Measurements from ENCODE around the gene TCP10L. TPM values are rescaled to one million over a fixed set of nuclear protein-coding genes. Genes with fewer than 3 reads are reported as not detected.

The TCP10L gene
- total RNA-seq, 1 donor from 2014 or later: not detected

DNA sequence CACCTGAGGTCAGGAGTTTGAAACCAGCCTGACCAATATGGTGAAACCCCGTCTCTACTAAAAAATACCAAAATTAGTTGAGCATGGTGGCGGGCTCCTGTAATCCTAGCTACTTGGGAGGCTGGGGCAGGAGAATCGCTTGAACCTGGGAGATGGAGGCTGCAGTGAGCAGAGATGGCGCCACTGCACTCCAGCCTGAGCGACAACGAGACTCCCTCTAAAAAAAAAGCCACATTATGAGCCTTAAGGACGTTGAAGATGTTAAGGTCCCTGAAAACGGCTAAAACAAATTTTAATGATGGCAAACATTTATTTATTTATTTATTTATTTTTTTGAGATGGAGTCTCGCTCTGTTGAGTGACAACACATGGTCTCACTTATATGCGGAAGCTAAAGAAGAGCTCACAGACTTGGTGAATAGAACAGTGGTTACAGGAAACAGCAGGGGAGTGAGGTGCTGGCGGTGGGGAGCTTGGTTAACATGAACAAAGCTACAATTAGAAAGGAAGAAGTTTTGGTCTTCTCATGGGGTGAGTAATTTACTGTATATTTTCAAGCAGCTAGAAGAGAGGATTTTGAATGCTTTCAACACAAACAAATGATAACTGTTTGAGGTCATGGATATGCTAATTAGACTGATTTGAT is 47.1 kb downstream of the TCP10L start:
- H3K36me3 ChIP-seq: no peaks in the 10 kb centered on the region
- no peaks in the 10 kb centered on the region for H3K4me1 ChIP-seq
- DNase-seq (ENCODE audit: extremely low spot score in 2 of 2): no peak
- intact Hi-C loops (cut with DNase I): no loop called here
- no peak overlapping the region for H3K27ac ChIP-seq
- TF ChIP-seq POLR2AphosphoS5 (IDR thresholded peaks at IDR 0.05; ENCODE audit: insufficient read depth in 1 of 2, low read depth in 1 of 2) (no peak), POLR2A (IDR thresholded peaks at IDR 0.05) (no peak)
- TF ChIP-seq, protein P1, sequence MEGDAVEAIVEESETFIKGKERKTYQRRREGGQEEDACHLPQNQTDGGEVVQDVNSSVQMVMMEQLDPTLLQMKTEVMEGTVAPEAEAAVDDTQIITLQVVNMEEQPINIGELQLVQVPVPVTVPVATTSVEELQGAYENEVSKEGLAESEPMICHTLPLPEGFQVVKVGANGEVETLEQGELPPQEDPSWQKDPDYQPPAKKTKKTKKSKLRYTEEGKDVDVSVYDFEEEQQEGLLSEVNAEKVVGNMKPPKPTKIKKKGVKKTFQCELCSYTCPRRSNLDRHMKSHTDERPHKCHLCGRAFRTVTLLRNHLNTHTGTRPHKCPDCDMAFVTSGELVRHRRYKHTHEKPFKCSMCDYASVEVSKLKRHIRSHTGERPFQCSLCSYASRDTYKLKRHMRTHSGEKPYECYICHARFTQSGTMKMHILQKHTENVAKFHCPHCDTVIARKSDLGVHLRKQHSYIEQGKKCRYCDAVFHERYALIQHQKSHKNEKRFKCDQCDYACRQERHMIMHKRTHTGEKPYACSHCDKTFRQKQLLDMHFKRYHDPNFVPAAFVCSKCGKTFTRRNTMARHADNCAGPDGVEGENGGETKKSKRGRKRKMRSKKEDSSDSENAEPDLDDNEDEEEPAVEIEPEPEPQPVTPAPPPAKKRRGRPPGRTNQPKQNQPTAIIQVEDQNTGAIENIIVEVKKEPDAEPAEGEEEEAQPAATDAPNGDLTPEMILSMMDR (IDR thresholded peaks at IDR 0.05): no peak
- H3K4me3 ChIP-seq: no peak overlapping the region
- no peaks in the 10 kb centered on the region for H3K27me3 ChIP-seq
- H3K9me3 ChIP-seq: no peaks in the 10 kb centered on the region

DNA sequence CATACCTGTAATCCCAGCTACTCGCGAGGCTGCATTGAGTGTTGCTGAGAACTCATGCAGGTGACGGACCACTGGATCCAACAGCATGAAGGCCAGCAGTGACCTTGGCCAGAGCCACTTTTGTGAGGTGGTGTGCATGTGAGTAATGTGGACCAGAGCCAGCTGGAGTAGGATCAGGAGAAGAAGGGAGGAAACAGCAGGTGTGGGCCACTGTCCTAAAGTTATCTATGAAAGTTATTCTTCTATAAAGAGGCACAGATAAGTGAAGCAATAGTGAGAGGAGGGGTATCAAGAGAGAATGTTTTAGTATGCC is 47.8 kb downstream of the TCP10L start:
- H3K27me3 ChIP-seq: no peaks in the 10 kb centered on the region
- no peaks in the 10 kb centered on the region for H3K9me3 ChIP-seq
- H3K4me3 ChIP-seq: no peak overlapping the region
- intact Hi-C loops (cut with DNase I): no loop called here
- TF ChIP-seq POLR2A (IDR thresholded peaks at IDR 0.05) (no peak), POLR2AphosphoS5 (IDR thresholded peaks at IDR 0.05; ENCODE audit: insufficient read depth in 1 of 2, low read depth in 1 of 2) (no peak)
- TF ChIP-seq, protein P1 (IDR thresholded peaks at IDR 0.05): no peak
- H3K4me1 ChIP-seq: no peaks in the 10 kb centered on the region
- H3K36me3 ChIP-seq: no peaks in the 10 kb centered on the region
- DNase-seq (ENCODE audit: extremely low spot score in 2 of 2): no peak
- H3K27ac ChIP-seq: no peak overlapping the region

DNA sequence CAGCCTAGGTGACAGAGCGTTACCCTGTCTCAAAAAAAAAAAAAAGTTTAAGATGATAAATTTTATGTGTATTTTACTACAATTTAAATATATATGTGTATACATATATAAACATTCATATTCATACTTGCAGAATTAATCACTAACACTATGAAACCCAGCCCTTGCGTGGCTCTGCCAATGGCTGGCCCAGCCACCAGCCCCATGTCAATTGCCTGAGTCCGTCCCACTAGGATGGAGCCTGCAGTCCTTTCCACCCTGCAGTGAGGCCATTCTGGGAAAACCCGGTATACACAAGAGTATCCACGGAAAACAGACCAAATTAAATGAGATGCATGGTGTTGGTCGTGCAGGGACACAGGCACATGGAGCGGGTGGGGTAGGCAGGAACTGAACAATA is 49.7 kb downstream of the TCP10L start:
- TF ChIP-seq POLR2A (IDR thresholded peaks at IDR 0.05) (no peak), POLR2AphosphoS5 (IDR thresholded peaks at IDR 0.05; ENCODE audit: insufficient read depth in 1 of 2, low read depth in 1 of 2) (no peak)
- TF ChIP-seq, protein P1 (IDR thresholded peaks at IDR 0.05): no peak
- intact Hi-C loops (cut with DNase I): no loop called here
- Histone ChIP-seq H3K36me3 (no peaks in the 10 kb centered on the region), H3K4me1 (no peaks in the 10 kb centered on the region), H3K27me3 (no peaks in the 10 kb centered on the region), H3K9me3 (no peaks in the 10 kb centered on the region), H3K4me3 (no peak overlapping the region), H3K27ac (no peak overlapping the region)
- no peak for DNase-seq (ENCODE audit: extremely low spot score in 2 of 2)

GRCh38 chr21:32534113-32534512 is 51.2 kb downstream of the TCP10L start:
- DNase-seq (ENCODE audit: extremely low spot score in 2 of 2): no peak
- TF ChIP-seq POLR2AphosphoS5 (IDR thresholded peaks at IDR 0.05; ENCODE audit: insufficient read depth in 1 of 2, low read depth in 1 of 2) (no peak), POLR2A (IDR thresholded peaks at IDR 0.05) (no peak)
- TF ChIP-seq, protein P1 (IDR thresholded peaks at IDR 0.05): no peak
- Histone ChIP-seq H3K27me3 (no peaks in the 10 kb centered on the region), H3K9me3 (no peaks in the 10 kb centered on the region), H3K27ac (no peak overlapping the region), H3K4me3 (no peak overlapping the region), H3K4me1 (no peaks in the 10 kb centered on the region), H3K36me3 (no peaks in the 10 kb centered on the region)
- intact Hi-C loops (cut with DNase I): no loop called here

DNA sequence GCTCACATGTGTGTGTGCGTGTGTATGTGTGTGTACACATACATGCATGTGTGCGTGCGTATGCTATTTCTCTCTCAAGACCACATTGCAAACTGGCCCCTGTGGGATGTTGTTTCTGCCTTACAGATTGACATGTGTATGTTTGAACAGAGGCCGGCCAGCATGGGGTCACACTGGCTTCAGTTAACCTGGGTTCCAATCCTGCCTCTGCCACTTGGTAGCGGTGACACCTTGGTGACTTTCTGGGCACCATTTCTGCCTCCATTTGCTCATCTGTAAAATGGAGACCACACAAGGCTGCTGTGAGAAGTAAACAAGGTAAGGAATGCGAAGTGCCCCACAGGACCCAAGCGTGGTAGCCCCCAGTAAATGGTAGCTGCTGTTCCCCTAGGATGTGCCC is 51.7 kb downstream of the TCP10L start:
- H3K27me3 ChIP-seq: no peaks in the 10 kb centered on the region
- H3K9me3 ChIP-seq: no peaks in the 10 kb centered on the region
- intact Hi-C loops (cut with DNase I): no loop called here
- no peak for DNase-seq (ENCODE audit: extremely low spot score in 2 of 2)
- no peaks in the 10 kb centered on the region for H3K36me3 ChIP-seq
- TF ChIP-seq POLR2A (IDR thresholded peaks at IDR 0.05): no peak
- TF ChIP-seq, protein P1 (IDR thresholded peaks at IDR 0.05): no peak
- no peak for TF ChIP-seq POLR2AphosphoS5 (IDR thresholded peaks at IDR 0.05; ENCODE audit: insufficient read depth in 1 of 2, low read depth in 1 of 2)
- H3K4me3 ChIP-seq: no peak overlapping the region
- no peak overlapping the region for H3K27ac ChIP-seq
- H3K4me1 ChIP-seq: no peaks in the 10 kb centered on the region
